Dendritic cell treated with granulocyte-macrophage colony-stimulating factor and Interleukin-4, amounts not matched to agents 40 ng/mL and 50 ng/mL, for 4 days (primary cell): ENCODE measurements around the gene PPP1R27.

Source experiments
- H3K27ac Mint-ChIP-seq: one replicate; pipeline ENCODE4 v1.8.0; 2022; ENCODE audit warnings: mild to moderate bottlenecking, mixed read lengths
- H3K27me3 Mint-ChIP-seq: one replicate; pipeline ENCODE4 v1.8.0; 2022; ENCODE audit warnings: mild to moderate bottlenecking, mixed read lengths
- H3K36me3 Mint-ChIP-seq: one replicate; pipeline ENCODE4 v1.8.0; 2022; ENCODE audit warnings: low read depth, mixed read lengths
- H3K4me1 Mint-ChIP-seq: one replicate; pipeline ENCODE4 v1.8.0; 2022; ENCODE audit warnings: low read depth, mixed read lengths
- H3K4me3 Mint-ChIP-seq: one replicate; pipeline ENCODE4 v1.8.0; 2022; ENCODE audit warnings: mild to moderate bottlenecking, moderate library complexity, mixed read lengths
- H3K9me3 Mint-ChIP-seq: one replicate; pipeline ENCODE4 v1.8.0; 2022; ENCODE audit warnings: mixed read lengths
- intact Hi-C: fragments of 100-400 bp; cut with micrococcal nuclease; formaldehyde crosslinking; loops from one replicate; pipeline ENCODE4 v1.15.0; 2022

The PPP1R27 gene

DNA sequence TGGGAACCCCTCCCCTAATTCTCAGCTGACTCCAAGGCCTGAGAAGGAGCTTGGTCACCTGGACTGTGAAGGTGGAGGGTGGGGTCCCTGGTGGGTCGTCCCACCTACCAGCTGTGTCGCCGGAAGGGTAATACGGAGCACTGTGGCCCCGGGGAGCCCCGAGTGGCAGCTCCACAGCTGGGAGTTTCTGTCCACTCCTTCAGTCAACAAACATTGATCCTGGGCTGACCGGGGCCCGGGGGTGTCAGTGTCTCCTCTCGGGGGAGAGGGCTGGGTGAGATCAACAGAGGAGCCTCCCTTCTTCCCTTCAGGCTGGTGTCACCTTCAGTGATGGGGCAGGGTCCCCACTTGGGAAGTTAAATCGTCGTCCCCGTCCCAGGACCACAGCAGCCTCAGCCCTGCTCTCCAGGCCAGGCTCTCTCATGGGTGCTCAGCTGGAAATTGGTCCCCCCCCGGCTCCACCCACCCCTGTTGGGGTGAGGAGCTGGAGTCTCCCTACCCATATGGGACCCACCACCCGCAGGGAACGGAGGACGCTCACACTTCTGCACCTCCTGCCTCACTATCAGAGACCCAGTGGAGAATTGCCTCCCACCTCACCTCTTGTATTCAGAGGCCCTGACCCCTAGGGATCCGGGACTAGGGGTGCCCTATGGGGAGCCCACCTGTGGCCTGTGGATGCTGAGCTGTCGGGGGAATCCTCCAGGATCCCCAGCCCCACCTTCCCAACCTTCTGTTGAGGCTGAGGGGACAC lies 29.0 kb downstream of the PPP1R27 start:
- H3K4me3 Mint-ChIP-seq: no peak overlapping the region
- H3K4me1 Mint-ChIP-seq: peaks cover 10% of the 10 kb centered on the region
- H3K36me3 Mint-ChIP-seq: no peaks in the 10 kb centered on the region
- no peak overlapping the region for H3K27ac Mint-ChIP-seq
- intact Hi-C loops: no loop called here
- H3K27me3 Mint-ChIP-seq: peaks cover 84% of the 10 kb centered on the region
- H3K9me3 Mint-ChIP-seq: no peaks in the 10 kb centered on the region

GRCh38 chr17:81804559-81805399 lies 30.1 kb downstream of the PPP1R27 start:
- intact Hi-C loops: no loop called here

DNA sequence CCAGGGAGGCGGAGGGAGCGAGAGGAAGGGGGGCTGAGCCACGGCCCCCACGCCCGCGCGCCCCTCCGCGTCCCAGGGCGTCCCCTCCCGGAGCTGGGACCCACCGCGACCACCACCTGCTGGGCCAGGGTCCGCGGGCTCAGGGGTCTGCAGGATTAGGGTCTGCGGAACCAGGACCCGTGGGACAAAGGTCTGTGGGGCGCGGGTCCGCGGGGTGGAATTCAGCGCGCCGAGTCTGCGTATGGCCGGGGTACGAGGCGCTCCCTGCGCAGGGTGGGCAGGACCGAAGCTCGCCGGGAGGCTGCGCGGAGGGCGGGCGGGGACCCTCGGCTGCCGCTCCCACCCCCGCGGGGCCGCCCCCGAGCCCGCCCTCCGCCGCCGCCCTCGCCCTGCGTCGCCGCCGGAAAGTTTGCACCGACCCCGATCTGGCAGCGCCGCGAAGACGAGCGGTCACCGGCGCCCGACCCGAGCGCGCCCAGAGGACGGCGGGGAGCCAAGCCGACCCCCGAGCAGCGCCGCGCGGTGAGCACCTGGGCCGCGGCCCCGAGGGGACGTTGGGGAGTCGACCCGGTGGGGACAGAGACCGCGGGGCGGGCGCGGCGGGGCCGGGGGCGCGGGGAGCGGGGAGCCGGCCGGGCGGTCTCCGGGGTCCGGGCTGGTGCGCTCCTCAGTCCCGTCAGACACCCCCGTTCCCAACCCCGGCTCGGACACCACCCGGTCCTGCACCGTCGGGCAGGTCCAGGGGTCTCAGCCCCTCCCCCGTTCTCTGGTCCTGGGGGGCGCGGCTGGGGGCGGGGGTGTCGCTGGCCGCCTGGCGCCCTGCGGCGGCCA lies 30.9 kb downstream of the PPP1R27 start, which contains the start of gene GCGR:
Gene GCGR (plus strand): TSS at position 423 of the 831 bp plus-strand sequence. CDS start 4,869 bp downstream, outside the sequence.
- Mint-ChIP-seq H3K9me3 (no peaks in the 10 kb centered on the region), H3K4me1 (peaks cover 10% of the 10 kb centered on the region), H3K36me3 (no peaks in the 10 kb centered on the region), H3K27me3 (peaks cover 86% of the 10 kb centered on the region), H3K4me3 (no peak within 1 kb of the TSS), H3K27ac (no peak within 1 kb of the TSS)
- intact Hi-C loops: no loop called here

More at GRCh38 chr17:81804559-81805399, 30.1 kb downstream of the PPP1R27 start:
- Mint-ChIP-seq H3K9me3 (no peaks in the 10 kb centered on the region), H3K27me3 (peaks cover 86% of the 10 kb centered on the region), H3K27ac (no peak overlapping the region), H3K36me3 (no peaks in the 10 kb centered on the region), H3K4me1 (peaks cover 10% of the 10 kb centered on the region), H3K4me3 (no peak overlapping the region)

GRCh38 chr17:81802856-81803643 lies 31.8 kb downstream of the PPP1R27 start:
- peaks cover 79% of the 10 kb centered on the region for H3K27me3 Mint-ChIP-seq
- no peak overlapping the region for H3K4me3 Mint-ChIP-seq
- intact Hi-C loops: no loop called here
- H3K27ac Mint-ChIP-seq: no peak overlapping the region
- H3K4me1 Mint-ChIP-seq: peaks cover 10% of the 10 kb centered on the region
- no peaks in the 10 kb centered on the region for H3K9me3 Mint-ChIP-seq
- H3K36me3 Mint-ChIP-seq: no peaks in the 10 kb centered on the region

DNA sequence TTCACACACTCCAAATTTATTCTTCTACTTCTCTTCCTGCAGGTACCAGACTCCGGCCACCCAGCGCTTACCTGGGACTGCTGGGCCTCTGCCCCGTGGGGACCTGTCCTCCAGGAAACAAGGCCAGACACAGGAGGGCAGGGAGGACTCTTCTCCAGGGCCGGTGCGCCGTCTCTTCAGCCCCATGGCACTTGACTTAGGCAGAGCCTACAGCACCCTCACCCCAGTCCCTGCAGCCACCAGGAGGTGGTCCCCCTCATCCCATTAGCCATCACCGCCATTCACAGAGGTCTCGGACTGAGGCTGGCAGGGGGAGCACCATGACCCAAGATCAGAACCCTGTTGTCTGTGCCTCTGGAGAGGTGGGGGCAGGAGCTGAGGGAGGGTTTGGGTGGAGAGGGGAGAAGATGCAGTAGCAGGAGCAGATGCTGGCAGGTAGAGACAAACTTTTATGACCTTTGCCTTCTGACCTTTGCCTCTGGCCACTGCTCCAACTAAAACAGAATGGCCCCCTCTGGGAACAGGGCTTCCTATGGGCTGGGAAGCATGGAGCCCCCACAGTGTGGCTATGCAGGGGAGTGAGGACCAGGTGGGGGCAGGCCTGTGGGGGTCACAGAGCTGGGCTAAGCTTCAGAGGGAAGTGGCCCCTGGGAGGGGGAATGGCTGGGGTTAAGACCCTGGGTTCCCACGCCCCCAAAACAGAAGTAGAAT lies 32.6 kb downstream of the PPP1R27 start:
- no peak overlapping the region for H3K4me3 Mint-ChIP-seq
- H3K27me3 Mint-ChIP-seq: peaks cover 72% of the 10 kb centered on the region

GRCh38 chr17:81801327-81801726 lies 33.5 kb downstream of the PPP1R27 start:
- Mint-ChIP-seq H3K9me3 (no peaks in the 10 kb centered on the region), H3K36me3 (no peaks in the 10 kb centered on the region), H3K27ac (no peak overlapping the region), H3K27me3 (peaks cover 63% of the 10 kb centered on the region), H3K4me1 (peaks cover 10% of the 10 kb centered on the region), H3K4me3 (no peak overlapping the region)
- intact Hi-C loops: no loop called here

More for the DNA sequence above, 32.6 kb downstream of the PPP1R27 start:
- peaks cover 10% of the 10 kb centered on the region for H3K4me1 Mint-ChIP-seq
- no peak overlapping the region for H3K27ac Mint-ChIP-seq
- H3K36me3 Mint-ChIP-seq: no peaks in the 10 kb centered on the region
- intact Hi-C loops: no loop called here
- H3K9me3 Mint-ChIP-seq: no peaks in the 10 kb centered on the region

GRCh38 chr17:81794509-81794908 lies 40.3 kb downstream of the PPP1R27 start:
- Mint-ChIP-seq H3K9me3 (no peaks in the 10 kb centered on the region), H3K27me3 (peaks cover 8% of the 10 kb centered on the region), H3K4me3 (no peak overlapping the region), H3K36me3 (no peaks in the 10 kb centered on the region), H3K27ac (no peak overlapping the region), H3K4me1 (no peaks in the 10 kb centered on the region)
- intact Hi-C loops: no loop called here

GRCh38 chr17:81794074-81794476 lies 40.8 kb downstream of the PPP1R27 start:
- H3K36me3 Mint-ChIP-seq: no peaks in the 10 kb centered on the region
- intact Hi-C loops: no loop called here
- no peaks in the 10 kb centered on the region for H3K4me1 Mint-ChIP-seq
- no peaks in the 10 kb centered on the region for H3K9me3 Mint-ChIP-seq
- H3K27me3 Mint-ChIP-seq: peaks cover 4% of the 10 kb centered on the region
- no peak overlapping the region for H3K27ac Mint-ChIP-seq
- H3K4me3 Mint-ChIP-seq: no peak overlapping the region

DNA sequence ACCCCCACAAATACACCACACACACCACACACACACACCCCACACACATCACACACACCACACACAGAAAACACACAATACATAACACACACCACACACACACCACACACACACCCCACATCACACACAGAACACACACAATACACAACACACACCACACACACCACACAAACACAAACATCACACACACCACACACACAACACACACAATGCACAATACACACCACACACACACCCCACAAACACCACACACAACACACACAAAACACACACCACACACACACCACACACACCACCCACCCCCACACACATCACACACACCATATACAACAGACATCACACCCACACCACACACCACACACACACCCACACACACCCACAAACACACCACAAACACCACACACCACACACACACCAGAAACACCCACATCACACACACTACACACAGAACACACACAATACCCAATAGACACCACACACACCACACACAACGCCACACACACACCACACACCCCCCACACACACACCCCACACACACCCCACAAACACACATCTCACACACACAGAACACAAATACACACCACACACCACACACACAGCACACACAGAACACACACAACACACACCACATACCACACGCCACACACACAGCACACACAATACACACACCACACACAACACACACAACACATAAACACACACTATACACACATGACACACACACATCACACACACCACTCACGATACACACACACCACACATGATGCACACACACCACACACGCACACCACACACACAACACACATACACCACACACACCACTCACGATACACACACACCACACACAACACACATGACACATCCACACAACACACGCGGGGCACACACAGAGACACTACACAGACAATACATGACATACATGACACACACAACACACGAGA lies 41.9 kb downstream of the PPP1R27 start:
- no peaks in the 10 kb centered on the region for H3K4me1 Mint-ChIP-seq
- no peaks in the 10 kb centered on the region for H3K9me3 Mint-ChIP-seq
- no peak overlapping the region for H3K4me3 Mint-ChIP-seq
- intact Hi-C loops: no loop called here
- peaks cover under 1% of the 10 kb centered on the region for H3K27me3 Mint-ChIP-seq
- no peaks in the 10 kb centered on the region for H3K36me3 Mint-ChIP-seq
- no peak overlapping the region for H3K27ac Mint-ChIP-seq
